GM12875 (cell line): ENCODE data around the gene CNTNAP2.

Experiments
- H3K4me3 ChIP-seq: one replicate; pipeline ENCODE4 v1.5.1; 2011; ENCODE audit warnings: low read depth, low read length, control low read depth
- TF ChIP-seq, protein P1 (sequence below): IDR thresholded peaks from 2 replicates; pipeline ENCODE4 v1.5.1; 2011; ENCODE audit warnings: low read depth, mild to moderate bottlenecking, control low read depth, inconsistent platforms, low read length, moderate library complexity, borderline replicate concordance; ENCODE audit not compliant: insufficient read depth

CNTNAP2 gene

DNA sequence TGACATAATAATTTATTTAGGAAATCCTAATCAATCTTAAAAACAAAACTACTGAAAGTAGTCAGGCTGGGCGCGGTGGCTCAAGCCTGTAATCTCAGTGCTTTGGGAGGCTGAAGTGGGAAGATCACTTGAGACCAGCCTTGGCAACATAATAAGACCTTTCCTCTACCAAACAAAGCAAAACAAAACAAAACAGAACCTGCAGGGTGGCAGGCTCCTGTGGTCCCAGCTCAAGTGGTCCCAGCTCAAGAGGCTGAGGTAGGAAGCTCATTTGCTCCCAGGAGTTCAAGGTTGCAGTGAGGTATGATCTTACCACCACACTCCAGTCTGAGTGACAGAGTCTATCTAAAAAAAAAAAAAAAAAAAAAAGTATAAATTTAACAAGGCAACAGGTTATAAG, 748.0 kb downstream of the CNTNAP2 start:
- TF ChIP-seq, protein P1, sequence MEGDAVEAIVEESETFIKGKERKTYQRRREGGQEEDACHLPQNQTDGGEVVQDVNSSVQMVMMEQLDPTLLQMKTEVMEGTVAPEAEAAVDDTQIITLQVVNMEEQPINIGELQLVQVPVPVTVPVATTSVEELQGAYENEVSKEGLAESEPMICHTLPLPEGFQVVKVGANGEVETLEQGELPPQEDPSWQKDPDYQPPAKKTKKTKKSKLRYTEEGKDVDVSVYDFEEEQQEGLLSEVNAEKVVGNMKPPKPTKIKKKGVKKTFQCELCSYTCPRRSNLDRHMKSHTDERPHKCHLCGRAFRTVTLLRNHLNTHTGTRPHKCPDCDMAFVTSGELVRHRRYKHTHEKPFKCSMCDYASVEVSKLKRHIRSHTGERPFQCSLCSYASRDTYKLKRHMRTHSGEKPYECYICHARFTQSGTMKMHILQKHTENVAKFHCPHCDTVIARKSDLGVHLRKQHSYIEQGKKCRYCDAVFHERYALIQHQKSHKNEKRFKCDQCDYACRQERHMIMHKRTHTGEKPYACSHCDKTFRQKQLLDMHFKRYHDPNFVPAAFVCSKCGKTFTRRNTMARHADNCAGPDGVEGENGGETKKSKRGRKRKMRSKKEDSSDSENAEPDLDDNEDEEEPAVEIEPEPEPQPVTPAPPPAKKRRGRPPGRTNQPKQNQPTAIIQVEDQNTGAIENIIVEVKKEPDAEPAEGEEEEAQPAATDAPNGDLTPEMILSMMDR = no peak
- H3K4me3 ChIP-seq = no peak overlapping the region

DNA sequence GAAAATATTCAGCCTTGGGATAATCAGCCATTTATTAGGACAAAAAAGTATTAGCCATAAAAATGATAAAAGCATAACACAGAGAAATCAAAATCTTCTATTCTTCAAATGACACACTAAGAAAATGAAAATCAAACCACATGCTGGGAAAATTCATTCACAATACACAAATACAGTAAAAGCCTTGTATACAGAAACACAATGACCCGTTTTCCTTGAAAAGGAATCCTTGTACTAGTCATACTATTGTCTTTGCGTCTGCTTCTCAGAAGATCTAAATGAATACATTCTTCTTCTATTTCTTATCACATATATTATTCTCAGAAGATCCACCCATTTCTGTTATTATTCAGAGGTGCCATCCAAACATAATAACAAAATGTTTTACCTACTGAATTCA, 749.1 kb downstream of the CNTNAP2 start:
- H3K4me3 ChIP-seq = no peak overlapping the region
- TF ChIP-seq, protein P1 = no peak

DNA sequence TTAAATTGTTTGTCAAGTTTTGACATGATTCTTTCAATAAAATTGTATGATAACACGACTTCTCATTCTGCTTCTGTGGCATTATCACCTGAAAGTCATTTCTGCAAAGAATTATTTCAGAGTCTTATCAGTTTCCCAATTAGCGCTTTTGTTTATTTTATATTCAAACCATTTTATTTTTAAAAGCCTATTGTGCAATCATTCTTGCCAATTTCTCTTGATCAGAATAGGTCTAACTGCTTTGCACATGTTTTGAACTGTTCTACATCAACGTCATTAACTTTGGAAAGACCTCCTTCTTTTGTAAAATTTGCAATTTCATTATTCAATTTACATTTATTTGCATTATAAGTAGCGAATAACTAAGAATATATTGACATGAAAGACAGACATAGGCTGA, 758.1 kb downstream of the CNTNAP2 start:
- H3K4me3 ChIP-seq = no peak overlapping the region
- TF ChIP-seq, protein P1 = no peak

DNA sequence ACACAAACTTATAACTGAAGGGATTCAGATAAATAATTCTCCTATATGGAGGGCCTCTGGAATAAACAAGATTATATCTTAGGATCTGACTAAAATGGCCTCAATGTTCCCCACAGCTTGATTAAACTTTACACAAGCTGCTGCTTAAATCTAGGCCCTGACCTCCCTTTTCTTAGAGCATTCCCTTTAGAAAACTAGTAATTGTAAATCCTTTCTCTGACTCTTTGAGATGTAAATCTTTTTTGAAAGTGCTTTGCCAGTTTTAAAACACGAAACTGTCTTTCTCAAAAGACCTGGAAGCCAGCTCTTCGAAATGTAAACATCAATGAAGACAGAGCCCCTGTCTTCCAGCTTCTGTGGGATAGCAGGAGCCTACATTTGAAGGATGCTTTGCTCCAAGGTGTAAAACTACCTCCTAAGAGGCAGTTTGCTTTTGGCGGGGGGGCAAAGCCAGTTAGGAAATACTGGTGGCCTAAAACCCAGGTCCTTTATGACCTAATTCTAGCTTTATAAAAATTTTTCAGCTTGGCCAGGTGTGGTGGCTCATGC, 758.7 kb downstream of the CNTNAP2 start:
- H3K4me3 ChIP-seq = no peak overlapping the region
- TF ChIP-seq, protein P1 = no peak

DNA sequence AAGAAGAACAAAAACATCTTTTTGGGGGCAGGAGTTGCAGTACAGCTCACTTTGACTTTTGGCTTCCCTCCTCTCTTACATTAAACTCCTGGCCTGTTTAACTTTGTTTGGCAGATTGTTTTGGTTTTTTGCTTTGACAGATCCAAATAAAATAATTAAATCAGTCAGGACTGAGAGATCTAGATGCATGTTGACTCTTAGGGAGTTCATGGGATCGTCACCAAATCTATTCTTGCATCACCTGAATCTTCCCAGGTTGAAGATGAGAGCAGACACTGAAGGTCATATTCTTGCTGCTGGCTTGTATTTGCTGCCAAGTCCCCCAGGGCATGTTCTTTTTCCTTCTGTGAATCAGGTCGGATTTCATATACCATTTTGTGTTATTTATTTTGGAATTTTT, 759.4 kb downstream of the CNTNAP2 start:
- H3K4me3 ChIP-seq = no peak overlapping the region
- TF ChIP-seq, protein P1 = no peak

DNA sequence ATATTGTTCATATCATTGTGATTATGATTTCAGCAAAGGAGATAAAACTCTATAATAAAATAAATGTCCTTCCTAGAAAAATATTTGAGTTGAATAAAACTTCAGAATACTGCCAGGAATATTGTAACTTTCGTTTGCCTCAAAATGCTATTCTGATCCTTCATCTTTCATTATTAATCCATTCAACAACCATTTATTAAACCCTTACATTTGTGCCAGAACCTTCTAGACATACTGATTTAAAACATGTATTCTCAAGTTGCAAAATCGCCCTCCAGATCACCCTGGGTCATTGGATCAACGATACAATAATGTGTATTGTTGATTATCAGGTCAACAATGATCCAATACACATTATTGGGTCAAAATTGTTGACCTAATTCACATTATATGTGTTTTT, 759.8 kb downstream of the CNTNAP2 start:
- TF ChIP-seq, protein P1 = no peak
- H3K4me3 ChIP-seq = no peak overlapping the region

DNA sequence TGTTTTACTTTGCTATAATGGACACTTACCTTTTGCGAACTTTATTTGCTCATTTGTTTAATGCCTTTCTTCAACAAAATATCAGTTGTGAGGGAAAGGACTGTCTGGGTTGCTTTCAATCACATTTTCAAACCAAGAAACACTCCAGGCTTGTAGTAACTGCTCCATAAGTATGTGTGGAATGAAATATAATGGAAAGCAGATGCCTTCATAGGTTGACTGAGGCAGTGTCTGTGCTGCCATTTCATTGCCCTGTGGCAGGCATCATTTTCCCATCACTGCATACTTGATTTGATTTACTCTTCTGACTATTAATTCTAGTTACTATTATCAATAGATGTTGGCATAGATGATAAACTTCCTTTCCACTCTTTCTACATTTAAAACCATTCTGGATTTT, 762.3 kb downstream of the CNTNAP2 start:
- TF ChIP-seq, protein P1 = no peak
- no peak overlapping the region for H3K4me3 ChIP-seq
